GM15510 (cell line): ENCODE measurements around the gene MCRS1.
"Not testable (repeated sequence)": the region's sequence is repeated elsewhere in the genome, so short reads cannot be mapped to it uniquely, and the experiment has no call there.

Experiments
- POLR2A ChIP-seq: IDR thresholded peaks from 3 replicates; pipeline ENCODE4 v1.6.1; 2011; ENCODE audit warnings: borderline replicate concordance; ENCODE audit not compliant: insufficient read length; ENCODE audit errors: extremely low read depth

The MCRS1 gene

GRCh38 chr12:49567611-49568441, at the start of gene MCRS1:
Gene MCRS1 (minus strand): TSS chr12:49568142. CDS start chr12:49566731, 1,411 bp downstream.
- peak; percentile 93 for TF ChIP-seq POLR2A

GRCh38 chr12:49616533-49617219, 48.7 kb upstream of the MCRS1 start:
- no peak for TF ChIP-seq POLR2A

GRCh38 chr12:49615725-49616124, 47.8 kb upstream of the MCRS1 start:
- TF ChIP-seq POLR2A: no peak

- no peak for TF ChIP-seq POLR2A
Observed at GRCh38 chr12:49612210-49612609, 44.3 kb upstream of the MCRS1 start.

GRCh38 chr12:49609875-49610154, 41.9 kb upstream of the MCRS1 start:
- TF ChIP-seq POLR2A: no peak

GRCh38 chr12:49609059-49609874, 41.3 kb upstream of the MCRS1 start:
- no peak for TF ChIP-seq POLR2A

- not testable (repeated sequence) for TF ChIP-seq POLR2A
Observed at GRCh38 chr12:49605539-49605938, 37.6 kb upstream of the MCRS1 start, which contains the start of gene FAM186B. Gene FAM186B (minus strand): TSS chr12:49605639. CDS start chr12:49605477, 162 bp downstream.

GRCh38 chr12:49604856-49605255, 36.9 kb upstream of the MCRS1 start:
- no peak for TF ChIP-seq POLR2A

GRCh38 chr12:49603721-49604120, 35.8 kb upstream of the MCRS1 start:
- TF ChIP-seq POLR2A: no peak

- no peak for TF ChIP-seq POLR2A
Observed at GRCh38 chr12:49599961-49600360, 32.0 kb upstream of the MCRS1 start.

GRCh38 chr12:49598527-49598926, 30.6 kb upstream of the MCRS1 start:
- no peak for TF ChIP-seq POLR2A

GRCh38 chr12:49588721-49589516, 21.0 kb upstream of the MCRS1 start:
- TF ChIP-seq POLR2A: no peak

GRCh38 chr12:49588281-49588680, 20.3 kb upstream of the MCRS1 start:
- TF ChIP-seq POLR2A: no peak

- no peak for TF ChIP-seq POLR2A
Observed at GRCh38 chr12:49587174-49587908, 19.4 kb upstream of the MCRS1 start.
